Mesodermal cell (in vitro differentiated cells): ENCODE measurements around the gene EPHB1.
"Not testable (repeated sequence)": the region's sequence is repeated elsewhere in the genome, so short reads cannot be mapped to it uniquely, and the experiment has no call there.

Experiments
- H3K27ac ChIP-seq: 2 replicates; pipeline ENCODE4 v1.7.0; 2013; ENCODE audit warnings: mild to moderate bottlenecking, low read depth, low read length, moderate library complexity; ENCODE audit not compliant: severe bottlenecking
- H3K36me3 ChIP-seq: 2 replicates; pipeline ENCODE4 v1.7.1; 2013; ENCODE audit warnings: mild to moderate bottlenecking, low read length, moderate library complexity; ENCODE audit not compliant: control insufficient read depth, insufficient read depth
- H3K4me1 ChIP-seq: one replicate; pipeline ENCODE4 v1.7.1; 2013; ENCODE audit warnings: mild to moderate bottlenecking, low read length; ENCODE audit not compliant: insufficient read depth, control insufficient read depth, poor library complexity, severe bottlenecking
- H3K4me3 ChIP-seq: 2 replicates; pipeline ENCODE4 v1.7.0; 2013; ENCODE audit warnings: low read length, control low read depth, mild to moderate bottlenecking; ENCODE audit not compliant: insufficient read depth, poor library complexity, severe bottlenecking; ENCODE audit errors: extremely low read depth
- H3K9me3 ChIP-seq: 2 replicates; pipeline ENCODE4 v1.7.1; 2013; ENCODE audit warnings: mild to moderate bottlenecking, low read length, moderate library complexity; ENCODE audit not compliant: control insufficient read depth
- WGBS, 2 experiments: methylation state at CpG; one replicate each; pipeline ENCODE4 v1.1.5; 2013; ENCODE audit warnings: missing lambda C conversion rate in 2 of 2; ENCODE audit not compliant: insufficient coverage in 2 of 2; 5-methylcytosine and 5-hydroxymethylcytosine counted together

The EPHB1 gene

DNA sequence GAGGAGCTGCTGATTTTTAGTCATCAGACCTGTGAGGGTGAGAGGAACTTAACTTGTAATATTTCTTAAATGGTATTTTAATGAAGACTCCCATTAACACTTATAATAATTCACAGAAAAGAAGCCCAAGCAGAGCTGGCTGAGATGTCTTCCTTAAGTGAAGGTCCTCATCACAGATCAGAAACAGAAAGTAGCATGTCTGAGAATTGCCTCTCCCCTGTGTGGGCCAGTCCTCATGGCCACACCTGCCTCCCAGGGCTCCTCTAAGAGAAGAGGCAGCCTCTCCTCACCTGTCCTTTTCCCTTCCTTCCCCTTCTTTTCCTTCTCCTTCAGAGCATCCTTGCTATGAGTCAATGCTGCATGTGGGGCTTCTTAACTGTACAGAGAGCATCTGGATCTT is 176.8 kb downstream of the EPHB1 start:
- not testable (repeated sequence) for H3K4me1 ChIP-seq, H3K36me3 ChIP-seq, H3K4me3 ChIP-seq, H3K27ac ChIP-seq, H3K9me3 ChIP-seq

DNA sequence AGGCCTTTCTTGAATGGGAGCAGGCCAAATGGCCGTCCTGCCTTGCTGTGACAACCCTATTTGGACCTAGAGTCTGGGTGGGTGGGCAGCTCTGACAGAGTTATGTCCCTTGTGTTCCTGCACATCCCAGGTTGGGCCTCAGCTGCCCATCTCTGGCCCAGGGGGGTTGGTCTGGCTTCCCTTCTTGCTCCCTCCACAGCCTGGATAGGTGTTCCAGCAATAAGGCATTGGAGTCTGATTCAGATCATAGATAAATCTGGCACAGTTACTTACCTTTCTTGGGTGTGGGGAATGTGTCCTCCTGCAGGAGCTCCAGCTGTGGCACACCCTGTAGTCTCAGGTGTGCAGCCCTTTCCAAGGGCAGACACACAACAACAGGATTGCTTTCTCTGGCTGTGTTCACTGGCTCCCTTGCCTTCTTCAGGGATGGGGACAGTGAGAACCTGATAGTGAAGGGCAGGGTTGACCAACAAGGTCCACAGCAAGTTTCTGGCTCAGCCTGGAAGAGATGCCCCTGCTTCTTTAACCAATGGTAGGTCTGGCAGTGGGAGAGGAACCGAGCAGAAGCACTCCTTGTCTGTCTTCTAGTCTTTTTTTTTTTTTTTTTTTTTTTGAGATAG is 177.9 kb downstream of the EPHB1 start:
- no peaks in the 10 kb centered on the region for H3K9me3 ChIP-seq
- H3K4me1 ChIP-seq, result peaks cover 8% of the 10 kb centered on the region
- H3K4me3 ChIP-seq, result no peak overlapping the region
- no peak overlapping the region for H3K27ac ChIP-seq
- no peaks in the 10 kb centered on the region for H3K36me3 ChIP-seq
- WGBS, 2 experiments, result 100% methylated on average over 1 of the region's 2 CpGs; no CpG with 5 or more reads in 1 of the 2 experiments

DNA sequence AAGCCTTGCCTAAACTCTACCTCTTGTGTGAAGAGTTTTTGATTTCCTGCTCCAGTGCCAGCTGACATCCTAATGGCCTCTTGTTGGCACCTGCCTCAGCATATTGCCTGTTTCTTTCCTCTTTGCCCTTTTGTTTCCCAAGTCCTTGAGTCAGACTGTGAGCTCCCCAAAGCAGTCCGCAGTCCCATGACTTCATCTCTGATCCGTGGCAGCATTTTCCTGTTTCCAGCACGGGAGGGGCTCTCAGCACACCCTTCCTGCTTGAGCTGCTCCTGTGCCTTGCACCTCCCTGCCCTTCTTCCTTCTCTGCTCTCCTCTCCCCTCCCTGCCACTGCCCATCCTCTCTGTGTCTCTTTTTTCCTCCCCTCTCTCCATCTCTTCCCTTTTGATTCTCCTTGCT is 179.6 kb downstream of the EPHB1 start:
- Histone ChIP-seq H3K36me3 (no peaks in the 10 kb centered on the region), H3K4me3 (no peak overlapping the region), H3K9me3 (no peaks in the 10 kb centered on the region), H3K4me1 (peaks cover 8% of the 10 kb centered on the region), H3K27ac (no peak overlapping the region)
- 47 to 65% methylated on average over 3 of the region's 3 CpGs for WGBS, 2 experiments

DNA sequence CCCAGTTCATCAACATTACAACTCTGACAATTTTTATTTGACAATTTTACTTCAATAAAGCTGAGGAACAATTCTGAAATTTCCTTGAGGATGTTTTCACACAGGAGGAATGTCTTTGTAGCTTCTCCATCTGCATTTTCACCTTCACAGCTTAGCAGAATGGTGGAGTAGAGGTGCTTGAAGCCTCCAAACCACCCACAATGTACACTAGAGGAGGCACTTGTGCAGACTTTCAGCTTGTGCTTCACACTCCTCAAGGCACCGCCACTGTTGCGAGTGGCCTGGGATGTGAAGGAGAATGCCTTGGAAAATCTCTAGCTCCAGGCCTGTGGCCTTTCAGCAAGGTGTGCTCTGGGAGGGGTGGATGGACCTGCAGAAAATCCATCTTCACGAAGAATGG is 181.9 kb downstream of the EPHB1 start:
- no peak overlapping the region for H3K4me3 ChIP-seq
- no peaks in the 10 kb centered on the region for H3K4me1 ChIP-seq
- no peaks in the 10 kb centered on the region for H3K36me3 ChIP-seq
- WGBS, 2 experiments, result 79 to 94% methylated on average over 2 to 3 of the region's 3 CpGs
- H3K27ac ChIP-seq, result no peak overlapping the region
- H3K9me3 ChIP-seq, result no peaks in the 10 kb centered on the region

DNA sequence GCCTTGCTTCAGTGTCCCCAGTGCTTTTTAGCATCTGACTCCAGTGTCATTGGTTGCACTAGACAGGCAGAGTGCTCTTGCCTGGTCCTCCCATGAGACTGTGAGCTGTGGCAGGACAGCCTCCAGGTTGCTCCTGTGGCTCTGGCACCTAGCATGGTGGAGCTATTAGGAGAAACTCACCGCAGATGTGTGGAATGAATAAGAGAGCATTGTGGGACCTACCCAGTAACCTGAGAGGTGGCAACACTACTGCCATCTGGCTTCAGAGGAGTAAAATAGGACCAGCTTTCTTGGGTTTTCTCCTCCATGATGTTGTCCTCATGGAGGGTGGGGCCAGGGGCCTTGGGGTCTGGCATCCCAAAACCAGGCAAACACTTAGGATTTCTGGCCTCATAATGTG is 183.6 kb downstream of the EPHB1 start:
- no peaks in the 10 kb centered on the region for H3K9me3 ChIP-seq
- no peaks in the 10 kb centered on the region for H3K36me3 ChIP-seq
- no peaks in the 10 kb centered on the region for H3K4me1 ChIP-seq
- H3K4me3 ChIP-seq, result no peak overlapping the region
- no peak overlapping the region for H3K27ac ChIP-seq
- 100% methylated on average over 1 of the region's 1 CpG for WGBS, 2 experiments

DNA sequence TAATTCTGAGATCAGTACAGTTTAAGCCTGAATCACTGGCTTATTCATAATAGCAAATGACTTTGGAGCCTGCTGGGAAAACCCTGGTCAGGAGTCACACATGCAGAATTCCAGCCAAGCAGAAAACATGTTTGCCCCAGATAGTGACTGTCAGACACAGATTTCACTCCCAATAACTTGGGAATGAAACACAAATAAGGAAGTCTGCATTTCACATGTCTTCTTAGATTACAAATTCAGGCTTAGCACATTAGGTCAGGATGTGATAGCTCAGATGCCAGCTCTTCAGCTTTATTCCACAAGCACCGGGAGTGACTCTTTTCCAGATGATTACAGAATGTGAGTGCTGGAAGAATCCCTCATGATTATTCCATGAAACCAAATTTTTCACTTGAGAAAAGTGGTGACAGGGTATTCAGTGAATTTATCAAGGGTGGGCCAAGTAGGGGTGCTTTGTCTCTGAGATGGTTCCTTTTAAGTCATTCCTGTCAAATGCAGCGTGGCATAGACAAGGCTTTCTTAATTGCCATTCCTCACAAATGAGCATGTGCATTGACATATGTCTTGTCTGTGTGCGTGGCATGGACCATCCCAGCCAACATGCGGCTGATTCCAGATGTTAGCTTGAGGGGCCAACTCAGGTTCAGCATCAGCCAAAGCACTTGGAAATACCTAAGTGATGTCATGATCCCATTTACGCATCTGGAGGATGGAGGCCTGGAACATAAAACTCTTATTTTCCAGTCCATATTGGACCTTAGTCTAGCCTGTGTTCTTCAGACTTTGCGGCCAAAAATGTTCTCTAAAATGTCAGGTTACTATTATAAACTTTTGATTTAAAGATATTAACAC is 191.0 kb downstream of the EPHB1 start:
- Histone ChIP-seq H3K27ac (no peak overlapping the region), H3K4me3 (no peak overlapping the region), H3K9me3 (no peaks in the 10 kb centered on the region), H3K36me3 (no peaks in the 10 kb centered on the region), H3K4me1 (no peaks in the 10 kb centered on the region)
- WGBS, 2 experiments, result 85 to 89% methylated on average over 3 to 5 of the region's 6 CpGs

DNA sequence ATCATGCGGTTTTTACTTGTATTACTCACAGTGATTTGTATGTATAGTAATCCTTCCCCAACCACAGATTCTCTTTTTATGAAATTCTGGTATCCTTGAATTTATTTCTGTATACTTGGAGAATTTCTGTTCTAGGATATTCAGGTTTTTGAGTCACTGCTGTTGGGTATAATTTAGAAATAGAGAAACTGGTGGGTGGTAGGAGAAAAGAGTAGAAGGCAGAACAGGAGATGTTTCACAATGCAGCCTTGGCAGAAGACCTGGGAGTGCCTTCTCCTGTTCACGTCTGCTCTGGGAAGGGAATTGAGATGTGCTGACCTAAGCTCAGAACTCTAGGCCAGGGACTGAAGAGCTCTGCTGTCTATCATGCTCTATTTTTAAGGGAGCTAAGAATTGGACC is 193.6 kb downstream of the EPHB1 start:
- Histone ChIP-seq H3K9me3 (no peaks in the 10 kb centered on the region), H3K27ac (no peak overlapping the region)

DNA sequence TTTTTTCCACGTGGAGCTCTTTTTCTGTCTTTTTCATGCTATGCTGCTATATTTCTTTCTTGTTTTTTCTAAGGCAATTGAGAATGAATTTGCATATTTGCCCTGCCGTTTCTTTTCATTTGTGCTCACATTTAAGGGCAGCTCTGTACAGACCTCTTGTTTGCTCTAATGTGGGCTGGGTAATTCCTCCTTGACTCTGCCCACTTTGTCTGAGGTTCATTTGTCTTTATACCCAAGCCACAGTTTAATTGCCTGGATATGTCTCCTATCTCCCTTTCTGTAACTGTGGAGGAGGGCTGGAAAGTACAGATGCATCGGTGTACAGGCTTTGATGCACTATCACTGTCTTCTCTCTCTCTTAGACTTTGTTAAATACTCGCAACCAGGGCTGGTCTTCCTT is 195.9 kb downstream of the EPHB1 start:
- no peaks in the 10 kb centered on the region for H3K9me3 ChIP-seq
- H3K4me3 ChIP-seq, result no peak overlapping the region
- no peaks in the 10 kb centered on the region for H3K36me3 ChIP-seq
- no peaks in the 10 kb centered on the region for H3K4me1 ChIP-seq
- no CpG with 5 or more reads among the region's 4 CpGs for WGBS, 2 experiments
- no peak overlapping the region for H3K27ac ChIP-seq

More for the DNA sequence above, 193.6 kb downstream of the EPHB1 start:
- Histone ChIP-seq H3K4me3 (no peak overlapping the region), H3K36me3 (no peaks in the 10 kb centered on the region), H3K4me1 (no peaks in the 10 kb centered on the region)
- WGBS, 2 experiments, result 67 to 78% methylated on average over 1 of the region's 2 CpGs

DNA sequence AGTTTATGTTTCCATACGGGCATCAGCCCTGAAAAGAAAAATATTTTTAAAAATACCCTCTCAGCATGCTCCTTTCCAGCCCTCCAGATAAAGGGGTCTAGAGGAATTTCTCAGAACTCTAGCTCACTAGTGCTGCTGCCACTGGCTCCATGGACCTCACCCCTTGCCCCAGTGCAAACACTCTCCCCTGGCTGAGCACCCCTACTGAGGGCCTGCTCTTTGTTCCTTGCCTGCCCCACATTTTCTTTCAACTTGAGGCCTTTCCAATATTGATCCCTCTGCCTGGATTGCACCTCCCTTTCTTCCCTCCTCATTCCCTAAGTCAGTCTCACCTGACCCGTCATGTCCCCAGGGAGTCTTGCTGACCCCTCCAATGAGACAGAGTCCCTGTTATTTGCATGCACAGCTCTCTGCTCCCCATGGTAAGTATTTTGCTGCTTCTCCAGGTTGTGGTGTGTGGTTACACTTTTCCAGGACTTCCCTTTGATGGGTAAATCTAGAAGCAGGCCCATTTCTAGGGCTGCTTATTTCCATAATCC is 196.5 kb downstream of the EPHB1 start:
- Histone ChIP-seq H3K4me3 (no peak overlapping the region), H3K36me3 (no peaks in the 10 kb centered on the region), H3K27ac (no peak overlapping the region), H3K9me3 (no peaks in the 10 kb centered on the region), H3K4me1 (no peaks in the 10 kb centered on the region)
- 100% methylated on average over 1 of the region's 2 CpGs; no CpG with 5 or more reads in 1 of the 2 experiments for WGBS, 2 experiments

DNA sequence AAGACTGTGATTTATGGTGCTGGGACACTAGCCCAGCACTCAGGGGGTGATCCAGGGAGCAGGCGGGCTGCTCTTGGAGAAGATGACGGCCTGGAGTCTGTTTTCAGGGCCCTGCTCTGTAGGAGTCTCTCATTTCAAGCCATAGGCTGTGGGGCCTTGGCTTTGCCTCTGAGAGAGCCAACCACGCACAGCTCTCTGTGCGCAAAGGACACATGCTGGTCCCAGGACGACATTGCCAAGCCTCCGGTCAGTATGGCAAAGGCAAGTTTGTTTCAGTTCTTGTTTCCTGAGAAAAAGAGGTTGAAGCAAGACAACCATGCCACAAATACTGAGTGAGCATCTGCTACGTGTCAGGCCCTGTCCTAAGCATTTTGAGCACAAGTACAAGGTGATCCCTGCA is 197.1 kb downstream of the EPHB1 start:
- Histone ChIP-seq H3K36me3 (no peaks in the 10 kb centered on the region), H3K4me3 (no peak overlapping the region), H3K4me1 (no peaks in the 10 kb centered on the region), H3K9me3 (no peaks in the 10 kb centered on the region), H3K27ac (no peak overlapping the region)
- WGBS, 2 experiments, result 86 to 89% methylated on average over 7 of the region's 7 CpGs

DNA sequence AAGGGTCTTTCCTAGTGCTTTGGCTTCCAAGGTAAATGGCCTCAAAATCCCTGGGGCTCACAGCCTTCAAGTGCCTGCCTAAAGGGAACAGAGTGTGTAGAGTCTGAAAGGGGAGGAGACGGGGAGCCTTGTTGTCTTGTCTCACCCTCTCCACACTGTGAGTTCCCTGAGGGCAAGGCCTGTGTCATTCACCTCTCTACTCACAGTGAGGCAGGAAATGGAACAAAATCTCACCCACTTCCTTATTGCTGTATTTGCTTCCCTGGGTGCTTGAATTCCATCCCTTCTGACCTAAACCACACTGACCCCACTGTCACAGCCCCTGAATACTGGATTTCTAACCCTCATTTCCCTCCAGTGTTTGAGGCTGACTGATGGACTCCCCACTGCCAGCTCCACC is 197.5 kb downstream of the EPHB1 start:
- WGBS, 2 experiments, result no CpG with 5 or more reads among the region's 1 CpG
- no peak overlapping the region for H3K27ac ChIP-seq

More for the DNA sequence above, 197.5 kb downstream of the EPHB1 start:
- Histone ChIP-seq H3K4me1 (no peaks in the 10 kb centered on the region), H3K4me3 (no peak overlapping the region), H3K36me3 (no peaks in the 10 kb centered on the region), H3K9me3 (no peaks in the 10 kb centered on the region)
